ENCODE results near the gene MAGEA8. TPM values are rescaled to one million over a fixed set of nuclear protein-coding genes. Genes with fewer than 3 reads are reported as not detected.

MAGEA8 gene
- total RNA-seq, 3 donors from 2014 or later = not detected

GRCh38 chrX:149853925-149854324 is 27.1 kb upstream of the MAGEA8 start:
- H3K36me3 ChIP-seq = no peaks in the 10 kb centered on the region
- no peak for DNase-seq (ENCODE audit: low spot score in 2 of 2)
- no peaks in the 10 kb centered on the region for H3K4me1 ChIP-seq
- peaks cover 0 to 6% of the 10 kb centered on the region in 2 donors for H3K9me3 ChIP-seq
- TF ChIP-seq POLR2A (IDR thresholded peaks at IDR 0.05) = no peak
- no peak for TF ChIP-seq POLR2AphosphoS5 (IDR thresholded peaks at IDR 0.05)
- intact Hi-C loops (cut with DNase I; ENCODE audit: low total_unique reads) = no loop called here
- H3K27ac ChIP-seq = no peak overlapping the region
- H3K27me3 ChIP-seq = peaks cover 0 to 13% of the 10 kb centered on the region in 2 donors
- no peak overlapping the region for H3K4me3 ChIP-seq

DNA sequence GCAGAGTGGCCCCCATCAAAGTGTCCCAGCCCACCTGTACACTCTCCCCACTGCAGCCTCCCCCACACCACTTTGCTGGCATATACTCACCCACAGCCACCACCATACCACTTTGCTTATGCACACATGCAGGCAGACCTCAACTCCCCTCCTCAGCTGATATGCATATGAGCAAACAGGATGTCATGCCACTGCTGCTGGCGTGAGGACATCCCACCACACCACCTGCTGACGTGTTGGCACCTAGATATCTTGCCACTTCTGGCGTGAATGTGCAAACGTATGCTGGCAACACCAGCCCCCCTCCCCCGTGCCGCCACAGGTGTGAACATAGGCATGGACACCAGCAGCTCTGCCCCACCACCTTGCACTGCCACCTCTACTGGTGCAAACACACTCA is 22.4 kb upstream of the MAGEA8 start:
- Histone ChIP-seq H3K9me3 (peaks cover 4 to 19% of the 10 kb centered on the region in 2 donors), H3K27ac (no peak overlapping the region), H3K27me3 (peaks cover 0 to 13% of the 10 kb centered on the region in 2 donors), H3K4me3 (no peak overlapping the region), H3K36me3 (no peaks in the 10 kb centered on the region), H3K4me1 (no peaks in the 10 kb centered on the region)
- intact Hi-C loops (cut with DNase I; ENCODE audit: low total_unique reads) = no loop called here
- DNase-seq (ENCODE audit: low spot score in 2 of 2) = no peak
- TF ChIP-seq, protein P1, sequence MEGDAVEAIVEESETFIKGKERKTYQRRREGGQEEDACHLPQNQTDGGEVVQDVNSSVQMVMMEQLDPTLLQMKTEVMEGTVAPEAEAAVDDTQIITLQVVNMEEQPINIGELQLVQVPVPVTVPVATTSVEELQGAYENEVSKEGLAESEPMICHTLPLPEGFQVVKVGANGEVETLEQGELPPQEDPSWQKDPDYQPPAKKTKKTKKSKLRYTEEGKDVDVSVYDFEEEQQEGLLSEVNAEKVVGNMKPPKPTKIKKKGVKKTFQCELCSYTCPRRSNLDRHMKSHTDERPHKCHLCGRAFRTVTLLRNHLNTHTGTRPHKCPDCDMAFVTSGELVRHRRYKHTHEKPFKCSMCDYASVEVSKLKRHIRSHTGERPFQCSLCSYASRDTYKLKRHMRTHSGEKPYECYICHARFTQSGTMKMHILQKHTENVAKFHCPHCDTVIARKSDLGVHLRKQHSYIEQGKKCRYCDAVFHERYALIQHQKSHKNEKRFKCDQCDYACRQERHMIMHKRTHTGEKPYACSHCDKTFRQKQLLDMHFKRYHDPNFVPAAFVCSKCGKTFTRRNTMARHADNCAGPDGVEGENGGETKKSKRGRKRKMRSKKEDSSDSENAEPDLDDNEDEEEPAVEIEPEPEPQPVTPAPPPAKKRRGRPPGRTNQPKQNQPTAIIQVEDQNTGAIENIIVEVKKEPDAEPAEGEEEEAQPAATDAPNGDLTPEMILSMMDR (IDR thresholded peaks at IDR 0.05) = no peak
- TF ChIP-seq POLR2AphosphoS5 (IDR thresholded peaks at IDR 0.05) (no peak), POLR2A (IDR thresholded peaks at IDR 0.05) (no peak)

GRCh38 chrX:149860445-149860844 is 20.5 kb upstream of the MAGEA8 start:
- no peak for TF ChIP-seq POLR2A (IDR thresholded peaks at IDR 0.05)
- TF ChIP-seq, protein P1 (IDR thresholded peaks at IDR 0.05) = no peak
- Histone ChIP-seq H3K4me1 (no peaks in the 10 kb centered on the region), H3K4me3 (no peak overlapping the region), H3K27me3 (peaks cover 0 to 13% of the 10 kb centered on the region in 2 donors), H3K36me3 (no peaks in the 10 kb centered on the region), H3K9me3 (peaks cover 4 to 19% of the 10 kb centered on the region in 2 donors), H3K27ac (no peak overlapping the region)
- intact Hi-C loops (cut with DNase I; ENCODE audit: low total_unique reads) = no loop called here
- no peak for DNase-seq (ENCODE audit: low spot score in 2 of 2)

DNA sequence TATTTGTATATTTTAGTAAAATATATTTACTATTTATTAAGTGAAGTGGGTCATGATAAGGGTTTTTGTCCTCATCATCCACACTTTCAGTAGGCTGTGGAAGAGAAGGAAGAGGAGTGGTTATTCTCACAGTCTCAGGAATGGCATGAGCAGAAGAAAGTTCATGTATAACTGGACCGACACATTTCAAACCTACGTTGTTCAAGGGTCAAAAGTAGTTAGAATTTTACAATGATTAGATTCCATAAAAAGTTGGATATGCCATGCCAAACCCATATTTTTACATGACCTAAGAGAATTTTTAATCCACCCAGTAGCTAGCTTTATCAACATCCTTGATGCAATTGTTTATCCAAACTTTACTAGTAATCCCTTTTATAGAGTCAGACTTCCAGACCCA is 15.6 kb upstream of the MAGEA8 start:
- Histone ChIP-seq H3K4me1 (no peaks in the 10 kb centered on the region), H3K27me3 (no peaks in the 10 kb centered on the region), H3K4me3 (no peak overlapping the region), H3K36me3 (no peaks in the 10 kb centered on the region), H3K9me3 (peaks cover under 1 to 11% of the 10 kb centered on the region in 2 donors), H3K27ac (no peak overlapping the region)
- no peak for TF ChIP-seq POLR2A (IDR thresholded peaks at IDR 0.05)
- TF ChIP-seq, protein P1 (IDR thresholded peaks at IDR 0.05) = no peak
- TF ChIP-seq POLR2AphosphoS5 (IDR thresholded peaks at IDR 0.05) = no peak
- DNase-seq (ENCODE audit: low spot score in 2 of 2) = no peak
- intact Hi-C loops (cut with DNase I; ENCODE audit: low total_unique reads) = no loop called here

GRCh38 chrX:149867488-149867887 is 13.5 kb upstream of the MAGEA8 start:
- H3K27me3 ChIP-seq = peaks cover 0 to 6% of the 10 kb centered on the region in 2 donors
- no peak overlapping the region for H3K4me3 ChIP-seq
- no peaks in the 10 kb centered on the region for H3K9me3 ChIP-seq
- intact Hi-C loops (cut with DNase I; ENCODE audit: low total_unique reads) = no loop called here
- no peaks in the 10 kb centered on the region for H3K4me1 ChIP-seq
- H3K36me3 ChIP-seq = no peaks in the 10 kb centered on the region
- H3K27ac ChIP-seq = no peak overlapping the region
- DNase-seq (ENCODE audit: low spot score in 2 of 2) = no peak
- TF ChIP-seq, protein P1 (IDR thresholded peaks at IDR 0.05) = no peak
- no peak for TF ChIP-seq POLR2AphosphoS5 (IDR thresholded peaks at IDR 0.05)
- TF ChIP-seq POLR2A (IDR thresholded peaks at IDR 0.05) = no peak

DNA sequence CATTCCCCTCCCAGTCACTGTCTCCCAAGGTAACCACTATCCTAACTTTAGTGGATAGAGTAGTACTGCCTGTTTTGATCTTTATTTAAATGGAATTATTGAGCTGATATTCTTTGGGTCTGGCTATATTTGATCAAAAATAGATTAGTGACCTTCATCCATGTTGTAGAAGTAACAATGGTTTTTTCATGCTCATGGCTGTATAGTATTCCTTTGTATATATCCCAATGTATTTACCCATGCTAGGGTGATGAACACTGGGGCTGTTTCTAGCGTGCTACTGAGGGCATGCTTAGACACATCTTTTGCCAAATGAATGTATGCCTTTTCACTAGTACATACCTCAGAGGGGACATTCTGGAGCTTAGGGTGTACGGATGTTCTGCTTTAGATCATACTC is 10.1 kb upstream of the MAGEA8 start:
- Histone ChIP-seq H3K36me3 (no peaks in the 10 kb centered on the region), H3K9me3 (no peaks in the 10 kb centered on the region), H3K27me3 (peaks cover 0 to 6% of the 10 kb centered on the region in 2 donors), H3K27ac (no peak overlapping the region), H3K4me1 (no peaks in the 10 kb centered on the region), H3K4me3 (no peak overlapping the region)
- TF ChIP-seq POLR2AphosphoS5 (IDR thresholded peaks at IDR 0.05) (no peak), POLR2A (IDR thresholded peaks at IDR 0.05) (no peak)
- TF ChIP-seq, protein P1 (IDR thresholded peaks at IDR 0.05) = no peak
- DNase-seq (ENCODE audit: low spot score in 2 of 2) = no peak
- intact Hi-C loops (cut with DNase I; ENCODE audit: low total_unique reads) = no loop called here

Measured in breast epithelium (tissue), 4 donors.